Stimulated activated memory B cell treated with anti-CD40 and anti-IgM and Interleukin-4, amounts not matched to agents 10 μg/mL and 1 μg/mL and 100 μg/mL, for 72 hours (primary cell): ENCODE results near the gene HHIPL1.

Experiments
- ATAC-seq: fragments of 150-1000 bp; cut with Tn5 transposase; 2 replicates; pipeline ENCODE4 v1.10.0; 2021
- H3K27ac Mint-ChIP-seq: one replicate; pipeline ENCODE4 v1.8.0; 2022; ENCODE audit warnings: mild to moderate bottlenecking, mixed read lengths
- H3K27me3 Mint-ChIP-seq: one replicate; pipeline ENCODE4 v1.8.0; 2022; ENCODE audit warnings: mixed read lengths
- H3K36me3 Mint-ChIP-seq: one replicate; pipeline ENCODE4 v1.8.0; 2022; ENCODE audit warnings: mixed read lengths
- H3K4me1 Mint-ChIP-seq: one replicate; pipeline ENCODE4 v1.8.0; 2022; ENCODE audit warnings: mixed read lengths
- H3K4me3 Mint-ChIP-seq: one replicate; pipeline ENCODE4 v1.8.0; 2022; ENCODE audit warnings: mild to moderate bottlenecking, moderate library complexity, mixed read lengths
- H3K9me3 Mint-ChIP-seq: one replicate; pipeline ENCODE4 v1.8.0; 2022; ENCODE audit warnings: mixed read lengths

Gene HHIPL1

DNA sequence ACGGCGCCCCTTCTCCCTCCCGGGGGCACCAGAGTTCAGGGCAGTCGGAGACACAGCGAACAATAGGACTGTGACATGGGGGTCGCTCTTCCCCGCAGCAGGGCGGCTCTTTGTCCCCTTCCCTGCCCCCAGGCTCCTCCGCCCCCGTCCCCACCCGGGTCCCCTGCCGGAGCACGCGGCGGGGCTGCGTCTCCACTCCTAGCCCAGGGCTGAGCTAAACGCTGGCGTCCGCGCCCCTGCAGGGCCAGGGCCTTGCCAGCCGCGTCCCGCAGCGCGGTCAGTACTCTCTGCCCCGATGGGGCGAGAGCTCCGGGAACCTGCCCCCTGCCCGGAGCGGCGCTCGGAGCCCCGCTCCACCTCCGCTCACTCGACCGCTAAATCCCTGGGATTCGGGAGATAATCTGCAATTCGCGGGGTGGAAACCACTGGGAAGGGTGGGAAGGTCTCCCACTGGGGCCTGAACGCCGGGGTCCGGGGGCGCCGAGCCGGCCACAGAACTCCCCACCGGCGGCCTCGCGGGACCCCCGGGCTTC lies 40.1 kb upstream of the HHIPL1 start:
- Mint-ChIP-seq H3K27ac (peak overlapping the region; percentile 82), H3K4me3 (peak overlapping the region; percentile 89), H3K9me3 (no peaks in the 10 kb centered on the region), H3K36me3 (no peaks in the 10 kb centered on the region), H3K27me3 (peaks cover 10% of the 10 kb centered on the region), H3K4me1 (peaks cover 21% of the 10 kb centered on the region)
- peak; percentile 52 for ATAC-seq

DNA sequence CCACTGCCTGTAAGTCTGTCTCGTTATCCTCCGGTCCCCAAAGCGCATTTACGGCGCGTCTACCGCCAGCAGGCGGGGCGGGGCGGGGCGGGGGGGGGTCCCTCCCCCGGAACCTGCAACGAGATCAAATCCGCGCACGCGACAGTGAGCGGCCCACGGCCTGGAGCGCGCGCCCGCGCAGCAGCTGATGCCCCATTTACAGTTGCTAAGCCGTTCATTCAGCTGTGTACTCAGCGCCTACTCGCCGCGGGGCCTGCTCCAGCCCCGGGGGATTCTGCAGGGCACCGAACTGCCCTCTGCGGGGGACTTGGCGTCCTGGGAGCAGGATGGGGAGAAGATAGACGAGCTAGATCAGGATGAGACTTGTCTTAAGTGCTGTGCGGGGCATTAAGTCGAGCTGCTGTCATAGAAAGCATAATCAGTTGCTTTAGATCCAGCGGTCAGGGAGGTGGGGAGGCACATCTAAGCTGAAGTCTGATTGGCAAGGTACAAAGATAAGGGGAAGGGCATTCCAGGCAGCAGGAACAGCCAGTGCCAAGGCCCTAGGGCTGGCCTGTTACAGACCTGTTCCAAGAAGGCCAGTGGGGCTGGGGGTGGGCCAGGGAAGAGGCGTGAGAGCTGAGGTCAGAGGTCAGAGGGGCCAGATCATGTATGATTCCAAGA lies 39.5 kb upstream of the HHIPL1 start:
- Mint-ChIP-seq H3K36me3 (no peaks in the 10 kb centered on the region), H3K4me3 (peak overlapping the region; percentile 89), H3K27me3 (peaks cover 10% of the 10 kb centered on the region), H3K4me1 (peaks cover 21% of the 10 kb centered on the region), H3K27ac (peak overlapping the region; percentile 82), H3K9me3 (no peaks in the 10 kb centered on the region)
- peak; percentile 40 for ATAC-seq

DNA sequence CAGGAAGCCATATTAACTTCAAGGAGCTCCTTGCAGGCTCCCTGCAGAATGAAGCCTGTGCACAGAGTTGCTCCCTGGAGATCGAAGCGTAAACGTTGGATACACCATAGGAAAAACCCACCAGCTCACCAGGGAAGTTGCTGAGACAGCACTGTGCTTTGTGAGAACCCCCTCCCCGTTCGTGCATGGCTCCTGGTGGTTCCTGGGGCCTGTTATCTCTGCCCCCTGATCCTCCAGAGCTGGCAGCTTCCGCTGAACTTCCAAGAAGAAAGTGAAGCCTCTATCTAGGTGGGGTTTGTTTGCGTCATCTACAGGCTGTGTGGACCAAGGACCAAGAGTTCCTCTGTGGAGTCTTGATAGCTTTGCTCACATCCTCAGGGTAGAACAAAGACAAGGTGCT lies 38.6 kb upstream of the HHIPL1 start:
- no peaks in the 10 kb centered on the region for H3K9me3 Mint-ChIP-seq
- no peaks in the 10 kb centered on the region for H3K36me3 Mint-ChIP-seq
- H3K4me1 Mint-ChIP-seq = peaks cover 21% of the 10 kb centered on the region
- H3K27me3 Mint-ChIP-seq = peaks cover 10% of the 10 kb centered on the region
- no peak for ATAC-seq
- no peak overlapping the region for H3K27ac Mint-ChIP-seq
- H3K4me3 Mint-ChIP-seq = no peak overlapping the region

DNA sequence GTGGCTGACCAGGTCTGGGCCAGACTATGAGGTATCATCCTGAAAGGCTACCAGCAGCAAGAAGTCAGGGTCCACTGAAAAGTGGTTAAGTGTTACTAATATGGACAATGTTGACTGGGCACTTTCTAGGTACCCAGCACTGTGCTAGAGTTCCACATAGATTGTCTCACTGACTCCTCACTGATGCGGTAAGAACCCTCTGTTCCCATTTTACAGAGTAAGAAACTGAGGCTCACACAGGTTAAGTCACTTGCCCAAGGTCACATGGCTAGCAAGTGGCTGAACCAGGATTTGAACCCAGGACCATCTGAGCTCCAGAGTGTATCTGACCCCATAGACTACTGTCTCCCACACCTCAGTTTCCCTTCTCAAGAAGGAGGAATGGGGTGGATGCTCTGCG lies 36.3 kb upstream of the HHIPL1 start:
- peaks cover 9% of the 10 kb centered on the region for H3K4me1 Mint-ChIP-seq
- no peaks in the 10 kb centered on the region for H3K9me3 Mint-ChIP-seq
- no peak overlapping the region for H3K27ac Mint-ChIP-seq
- no peaks in the 10 kb centered on the region for H3K36me3 Mint-ChIP-seq
- ATAC-seq = no peak
- H3K27me3 Mint-ChIP-seq = peaks cover 17% of the 10 kb centered on the region
- H3K4me3 Mint-ChIP-seq = no peak overlapping the region

DNA sequence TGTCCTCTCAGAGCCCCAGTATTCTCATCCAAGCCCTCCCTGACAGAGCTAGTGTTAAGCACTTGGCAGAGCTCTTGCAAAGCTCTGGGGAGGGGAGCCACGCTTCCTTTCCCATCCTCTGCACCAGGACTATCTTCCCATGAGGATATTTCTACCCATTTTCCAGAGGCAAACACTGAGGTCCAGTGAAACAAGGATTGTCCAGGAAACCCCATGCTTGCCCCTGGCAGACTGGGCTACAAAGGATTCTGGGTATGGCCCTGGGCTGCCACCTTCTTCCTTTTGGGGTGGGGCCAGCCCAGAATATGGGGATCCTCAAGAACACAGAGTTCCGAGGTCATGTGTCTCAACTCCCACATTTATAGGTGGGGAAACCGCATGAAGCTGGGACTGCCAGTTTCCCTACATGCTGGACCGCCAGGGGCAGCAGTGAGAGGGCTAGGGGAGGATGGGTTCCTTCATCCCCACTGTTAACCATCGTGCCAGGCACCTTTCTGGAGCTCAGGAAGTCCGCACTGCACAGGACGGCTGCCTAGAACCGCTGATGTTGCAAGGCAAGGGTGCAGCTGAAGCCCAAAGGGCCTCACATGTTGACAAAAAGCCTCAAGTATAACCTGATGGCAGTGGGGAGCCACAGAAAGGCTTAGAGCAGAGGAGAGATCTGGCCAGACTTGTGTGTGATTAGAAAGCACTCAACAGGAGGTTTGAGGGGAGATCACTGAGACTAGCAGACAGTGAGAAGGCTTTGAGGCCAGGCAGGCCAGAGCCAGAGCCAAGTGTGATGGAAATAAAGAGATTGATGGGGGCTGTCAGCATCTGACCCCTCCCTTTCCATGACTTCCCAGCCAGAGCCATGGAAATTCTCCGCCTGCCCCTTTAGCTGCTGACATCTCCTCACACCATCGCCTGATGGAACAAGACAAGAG lies 35.4 kb upstream of the HHIPL1 start:
- Mint-ChIP-seq H3K27ac (no peak overlapping the region), H3K4me1 (peaks cover 9% of the 10 kb centered on the region), H3K9me3 (no peaks in the 10 kb centered on the region), H3K27me3 (peaks cover 25% of the 10 kb centered on the region), H3K36me3 (no peaks in the 10 kb centered on the region), H3K4me3 (no peak overlapping the region)
- ATAC-seq = no peak

DNA sequence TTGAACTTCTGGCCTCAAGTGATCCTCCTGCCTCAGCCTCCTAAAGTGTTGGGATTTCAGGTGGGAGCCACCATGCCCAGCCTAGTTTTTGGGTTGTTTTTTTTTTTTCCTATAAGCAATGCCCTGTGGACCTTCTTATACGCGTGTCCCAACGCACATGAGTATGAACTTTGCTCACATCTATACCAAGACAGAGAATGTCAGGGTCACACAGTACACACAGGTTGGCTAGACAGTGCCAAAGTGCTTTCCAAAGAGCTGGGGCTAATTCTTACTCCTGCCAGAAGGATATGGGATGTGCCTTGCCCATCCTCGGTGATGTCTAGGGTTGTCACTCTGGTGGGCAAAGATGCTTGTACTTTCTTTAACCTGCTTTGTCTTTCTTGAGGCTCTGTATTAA lies 33.3 kb upstream of the HHIPL1 start:
- ATAC-seq = no peak
- Mint-ChIP-seq H3K36me3 (no peaks in the 10 kb centered on the region), H3K4me1 (no peaks in the 10 kb centered on the region), H3K27ac (no peak overlapping the region), H3K4me3 (no peak overlapping the region), H3K9me3 (no peaks in the 10 kb centered on the region), H3K27me3 (peaks cover 34% of the 10 kb centered on the region)

DNA sequence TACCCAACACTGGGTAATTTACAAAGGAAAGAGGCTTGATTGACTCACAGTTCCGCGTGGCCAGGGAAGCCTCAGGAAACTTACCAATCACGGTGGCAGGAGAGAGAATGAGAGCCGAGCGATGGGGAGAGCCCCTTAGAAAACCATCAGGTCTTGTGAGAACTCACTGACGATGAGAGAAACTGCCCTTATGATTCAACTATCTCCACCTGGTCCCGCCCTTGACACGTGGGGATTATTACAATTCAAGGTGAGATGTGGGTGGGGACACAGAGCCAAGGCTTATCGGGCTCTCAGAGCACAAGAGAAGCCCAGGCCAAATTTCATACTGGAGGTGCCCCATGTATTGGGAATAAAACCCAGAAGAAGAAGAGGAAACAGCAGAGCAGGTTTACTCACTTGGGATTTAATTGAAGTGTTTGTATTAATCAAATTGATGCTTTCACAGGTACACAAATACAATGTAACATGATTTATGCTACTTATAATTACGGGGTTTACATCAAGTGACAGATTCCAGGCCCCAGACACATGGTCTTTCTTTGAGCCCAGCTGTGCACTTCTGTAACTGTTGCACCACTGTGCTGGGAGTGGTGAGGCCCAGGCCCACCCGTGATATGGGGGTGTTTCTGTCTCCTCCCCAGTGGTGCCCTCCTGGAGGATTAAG lies 32.7 kb upstream of the HHIPL1 start:
- ATAC-seq = no peak
- Mint-ChIP-seq H3K36me3 (no peaks in the 10 kb centered on the region), H3K27ac (no peak overlapping the region), H3K4me1 (no peaks in the 10 kb centered on the region), H3K9me3 (no peaks in the 10 kb centered on the region), H3K4me3 (no peak overlapping the region), H3K27me3 (peaks cover 34% of the 10 kb centered on the region)

DNA sequence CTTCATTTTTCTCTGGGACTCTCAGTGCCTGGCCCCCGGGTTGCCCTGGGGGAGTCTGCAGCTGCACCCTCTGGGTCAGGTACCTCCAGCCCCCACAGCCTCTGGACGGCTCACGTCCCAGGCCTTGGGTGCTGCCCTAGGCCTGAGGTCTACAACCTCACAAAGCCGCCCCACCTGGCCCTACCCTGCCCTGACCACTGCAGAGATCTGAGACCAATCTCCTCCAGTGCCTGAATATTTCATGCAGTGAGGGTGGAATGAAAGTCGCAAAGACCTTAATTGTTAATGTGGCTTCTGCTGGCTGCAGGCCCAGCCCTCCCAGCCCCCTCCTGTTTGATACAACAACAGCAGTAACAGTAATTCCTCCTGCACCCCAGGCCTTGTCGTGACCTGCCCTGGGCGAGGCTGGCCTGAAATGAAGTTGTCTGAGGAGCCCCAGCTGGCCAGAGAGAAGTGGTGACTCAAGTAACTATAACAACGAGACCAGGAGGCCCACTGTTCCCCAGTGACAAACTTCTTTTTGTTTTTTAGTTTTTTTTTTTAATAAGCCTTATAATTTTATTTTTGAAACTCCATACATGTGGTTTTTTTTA lies 32.1 kb upstream of the HHIPL1 start:
- Mint-ChIP-seq H3K36me3 (no peaks in the 10 kb centered on the region), H3K4me1 (no peaks in the 10 kb centered on the region), H3K27me3 (peaks cover 34% of the 10 kb centered on the region), H3K9me3 (no peaks in the 10 kb centered on the region), H3K4me3 (no peak overlapping the region), H3K27ac (no peak overlapping the region)
- ATAC-seq = no peak

DNA sequence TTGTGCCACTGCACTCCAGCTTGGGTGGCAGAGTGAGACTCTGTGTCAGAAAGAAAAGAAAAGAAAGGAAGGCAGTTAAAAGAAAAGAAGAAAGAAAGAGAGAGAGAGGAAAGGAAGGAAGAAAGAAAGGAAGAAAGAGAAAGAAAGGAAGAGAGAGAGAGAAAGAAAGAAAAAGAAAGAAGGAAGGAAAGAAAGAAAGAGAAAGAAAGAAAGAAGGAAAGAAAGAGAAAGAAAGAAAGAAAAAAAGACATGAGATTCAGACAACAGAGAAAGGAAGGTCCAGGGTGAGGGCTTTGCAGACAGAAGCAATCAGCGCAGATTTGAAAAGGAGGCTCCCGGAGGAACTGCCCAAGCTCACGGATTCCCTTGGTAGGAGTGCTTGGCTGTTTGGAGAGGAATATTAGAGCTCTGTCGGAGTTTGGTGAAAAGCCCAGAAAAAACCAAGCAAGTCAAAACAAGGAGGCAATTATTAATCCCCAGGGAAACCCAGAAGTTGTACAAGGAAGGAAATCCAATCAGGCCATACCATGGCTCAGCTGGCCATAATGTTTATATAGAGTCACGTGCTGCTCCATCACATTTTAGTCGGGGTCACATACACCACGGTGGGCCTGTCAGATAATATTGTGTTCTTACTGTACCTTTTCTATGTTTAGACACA lies 29.3 kb upstream of the HHIPL1 start:
- no peak for ATAC-seq
- H3K4me1 Mint-ChIP-seq = no peaks in the 10 kb centered on the region
- no peak overlapping the region for H3K27ac Mint-ChIP-seq
- no peaks in the 10 kb centered on the region for H3K36me3 Mint-ChIP-seq
- peaks cover 35% of the 10 kb centered on the region for H3K27me3 Mint-ChIP-seq
- no peaks in the 10 kb centered on the region for H3K9me3 Mint-ChIP-seq
- H3K4me3 Mint-ChIP-seq = no peak overlapping the region

DNA sequence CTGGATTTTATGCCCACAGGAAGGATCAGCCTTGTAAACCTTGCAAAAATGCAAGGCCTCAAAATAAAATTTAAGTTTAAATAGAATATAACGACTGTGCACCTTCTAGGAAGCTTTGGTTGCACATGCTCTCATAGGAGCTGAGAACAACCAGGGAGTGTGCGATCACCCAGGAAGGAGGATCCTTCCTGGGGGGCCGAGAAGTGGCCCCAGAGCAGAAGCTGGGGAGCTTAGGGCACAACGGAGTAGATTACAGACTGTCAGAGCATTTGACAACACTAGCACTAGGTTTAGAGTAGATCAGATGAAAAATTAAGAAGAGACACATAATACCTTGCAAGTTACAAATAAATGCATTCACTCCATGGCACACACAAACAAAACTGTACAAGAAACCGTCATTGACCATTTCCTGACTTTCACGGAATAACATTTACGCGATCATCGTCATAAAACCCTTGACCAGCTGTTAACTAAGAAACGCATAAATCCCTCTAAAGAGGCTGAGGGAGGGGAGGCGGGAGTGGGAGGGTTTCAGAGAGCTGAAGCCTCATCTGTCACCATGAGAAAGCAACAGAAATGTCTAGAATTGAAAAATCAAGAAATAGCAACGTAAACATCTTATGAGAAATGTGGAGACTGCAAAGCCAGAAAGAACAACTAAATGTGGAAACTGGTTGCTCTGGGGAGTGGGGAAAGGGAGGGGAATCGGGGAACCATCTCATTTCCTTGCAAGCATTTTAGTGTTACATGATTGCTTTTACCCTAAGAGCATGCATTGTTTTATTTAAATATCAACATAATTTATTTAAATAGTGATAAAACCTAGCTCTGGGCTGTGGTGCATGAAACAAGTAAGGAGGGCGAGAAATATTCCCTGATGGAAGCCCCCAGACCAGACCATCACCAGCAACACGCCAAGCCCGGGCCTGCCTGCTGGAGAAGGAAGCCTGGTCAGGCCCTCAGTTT lies 27.8 kb upstream of the HHIPL1 start:
- peaks cover 43% of the 10 kb centered on the region for H3K27me3 Mint-ChIP-seq
- no peak for ATAC-seq
- H3K27ac Mint-ChIP-seq = no peak overlapping the region
- no peaks in the 10 kb centered on the region for H3K4me1 Mint-ChIP-seq
- no peaks in the 10 kb centered on the region for H3K9me3 Mint-ChIP-seq
- no peak overlapping the region for H3K4me3 Mint-ChIP-seq
- no peaks in the 10 kb centered on the region for H3K36me3 Mint-ChIP-seq

DNA sequence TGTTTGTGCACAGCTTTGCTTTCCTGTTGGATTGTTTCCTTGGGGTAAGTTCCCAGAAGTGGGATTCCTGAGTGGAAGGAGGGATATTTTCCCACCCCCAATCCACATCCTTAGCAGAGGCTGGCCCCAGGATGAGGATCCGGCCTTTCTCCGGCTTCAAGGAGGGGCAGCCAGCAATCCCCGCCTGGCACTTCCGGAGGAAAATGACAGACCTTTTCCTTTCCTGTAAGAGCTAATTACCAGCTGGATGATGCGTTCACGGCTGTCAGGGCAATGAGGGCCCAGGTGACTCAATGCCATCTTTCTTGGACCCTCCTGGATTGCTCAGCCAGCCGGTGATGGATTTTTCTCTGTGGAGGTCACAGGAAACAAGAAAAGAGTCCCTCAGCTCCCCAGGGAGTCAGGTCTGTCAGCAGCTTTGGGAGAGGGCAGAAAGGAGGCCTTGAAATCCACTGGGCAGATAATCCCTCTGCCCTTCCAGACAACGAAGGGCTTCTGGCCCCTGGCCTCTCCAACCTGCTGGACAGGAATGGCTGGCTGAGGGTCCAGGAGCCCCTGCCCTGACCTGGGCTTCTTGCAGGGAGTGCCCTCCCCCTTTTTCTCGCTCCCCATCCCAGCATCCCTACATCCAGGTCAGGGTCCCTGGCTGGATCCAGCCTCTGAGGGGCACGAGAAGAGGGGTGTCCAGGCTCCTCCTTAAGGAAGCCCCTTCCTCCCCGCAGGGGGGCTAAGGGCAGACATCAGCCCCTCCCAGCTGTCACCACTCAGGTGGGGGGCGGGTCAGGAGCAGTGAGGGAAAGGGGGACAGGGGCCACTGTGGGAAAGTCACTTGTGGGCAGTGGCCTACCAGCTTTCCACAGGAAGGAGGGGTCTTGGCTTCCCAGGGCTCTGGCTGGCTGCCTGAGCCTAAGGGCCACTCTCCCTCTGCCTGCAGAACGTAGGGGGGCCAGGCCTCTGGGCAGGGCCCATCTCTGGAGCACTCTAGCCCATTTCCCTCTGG lies 24.8 kb upstream of the HHIPL1 start:
- no peak for ATAC-seq
- H3K27me3 Mint-ChIP-seq = peaks cover 56% of the 10 kb centered on the region

DNA sequence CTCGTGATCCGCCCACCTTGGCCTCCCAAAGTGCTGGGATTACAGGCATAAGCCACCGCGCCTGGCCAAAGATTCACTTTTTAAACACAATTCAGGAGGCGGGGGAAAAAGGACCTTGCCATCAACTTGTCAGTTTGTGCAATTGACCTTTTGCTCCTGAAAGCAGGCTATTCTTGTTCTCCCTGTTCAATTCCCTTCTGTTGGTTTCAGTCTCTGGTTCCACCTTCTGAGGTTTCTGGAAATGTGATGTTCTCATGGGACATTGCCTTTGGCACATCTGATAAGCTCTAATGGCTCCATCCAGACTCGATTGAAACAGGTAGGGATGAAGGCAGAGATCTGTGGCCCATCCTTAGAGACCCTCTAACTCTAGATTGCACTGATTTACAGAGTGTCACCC lies 23.0 kb upstream of the HHIPL1 start:
- Mint-ChIP-seq H3K27ac (no peak overlapping the region), H3K4me3 (no peak overlapping the region), H3K27me3 (peaks cover 48% of the 10 kb centered on the region), H3K36me3 (no peaks in the 10 kb centered on the region), H3K4me1 (peaks cover 7% of the 10 kb centered on the region), H3K9me3 (no peaks in the 10 kb centered on the region)
- ATAC-seq = no peak

More for the DNA sequence above, 24.8 kb upstream of the HHIPL1 start:
- no peak overlapping the region for H3K27ac Mint-ChIP-seq
- no peaks in the 10 kb centered on the region for H3K9me3 Mint-ChIP-seq
- no peak overlapping the region for H3K4me3 Mint-ChIP-seq
- H3K4me1 Mint-ChIP-seq = peaks cover 7% of the 10 kb centered on the region
- H3K36me3 Mint-ChIP-seq = no peaks in the 10 kb centered on the region

DNA sequence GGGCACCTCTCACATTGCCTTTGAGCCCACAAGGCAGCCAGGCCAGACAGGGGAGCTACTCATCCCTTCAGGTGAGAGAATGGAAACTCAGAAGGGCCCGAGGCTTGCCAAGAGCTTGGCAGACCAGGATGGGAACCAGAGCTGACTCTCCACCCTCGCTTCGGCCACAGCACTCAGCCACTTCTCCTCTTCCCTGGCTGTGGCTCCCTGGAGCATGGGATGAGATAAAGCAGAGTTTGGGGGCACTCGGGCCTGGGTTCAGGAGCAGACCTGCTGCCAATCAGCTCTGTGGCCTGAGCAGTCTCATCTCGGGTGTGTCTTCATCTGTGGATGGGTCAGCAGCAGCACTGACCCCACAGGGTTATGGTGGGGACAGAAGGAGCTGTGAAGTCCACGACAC lies 20.9 kb upstream of the HHIPL1 start:
- ATAC-seq = no peak
- no peaks in the 10 kb centered on the region for H3K36me3 Mint-ChIP-seq
- H3K27ac Mint-ChIP-seq = no peak overlapping the region
- H3K9me3 Mint-ChIP-seq = no peaks in the 10 kb centered on the region
- H3K27me3 Mint-ChIP-seq = peaks cover 60% of the 10 kb centered on the region
- H3K4me1 Mint-ChIP-seq = peaks cover 7% of the 10 kb centered on the region
- no peak overlapping the region for H3K4me3 Mint-ChIP-seq
